ENCODE results near the gene OGG1.

DNA sequence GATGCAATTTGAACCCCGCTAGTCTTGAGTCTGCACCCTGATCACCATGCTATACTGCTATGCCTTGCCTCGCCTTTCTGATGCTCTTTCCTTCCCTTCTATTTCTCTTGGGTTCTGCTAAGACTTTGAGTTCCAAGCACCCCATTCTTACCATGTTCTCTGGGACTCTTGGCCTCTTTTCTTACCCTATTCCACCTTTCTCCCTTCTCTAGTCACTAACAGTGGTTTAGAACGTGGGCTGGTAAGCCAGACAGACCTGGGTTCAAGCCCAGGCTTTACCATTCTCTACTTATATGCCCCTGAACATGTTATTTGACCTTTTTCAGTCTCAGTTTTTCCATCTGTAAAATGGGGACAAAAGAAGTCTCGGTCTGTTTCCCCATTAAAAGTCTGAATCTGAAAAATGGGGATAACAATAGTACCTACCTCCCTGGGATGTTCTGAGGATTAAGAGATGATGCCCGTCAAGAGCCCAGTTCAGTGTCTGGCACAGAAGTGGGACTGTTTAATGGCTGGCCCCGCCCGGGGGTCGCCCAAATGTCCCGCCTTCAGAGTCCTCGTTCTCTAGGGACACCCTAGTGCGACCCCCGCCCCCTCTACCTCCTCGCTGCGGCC lies 42.1 kb downstream of the OGG1 start:
- TF ChIP-seq BACH2 (CRISPR knock-in tag; IDR thresholded peaks at IDR 0.05; ENCODE audit: borderline replicate concordance) (no peak), ZNF8 (CRISPR knock-in tag; IDR thresholded peaks at IDR 0.05) (no peak), TCF4 (CRISPR knock-in tag; IDR thresholded peaks at IDR 0.05; ENCODE audit: borderline replicate concordance) (no peak), PPARA (CRISPR knock-in tag; IDR thresholded peaks at IDR 0.05; ENCODE audit: borderline replicate concordance) (no peak), GLIS3 (CRISPR knock-in tag; IDR thresholded peaks at IDR 0.05) (no peak), SNAI2 (CRISPR knock-in tag; IDR thresholded peaks at IDR 0.05) (no peak), RARB (CRISPR knock-in tag; IDR thresholded peaks at IDR 0.05) (no peak)
- TF ChIP-seq, protein P1, sequence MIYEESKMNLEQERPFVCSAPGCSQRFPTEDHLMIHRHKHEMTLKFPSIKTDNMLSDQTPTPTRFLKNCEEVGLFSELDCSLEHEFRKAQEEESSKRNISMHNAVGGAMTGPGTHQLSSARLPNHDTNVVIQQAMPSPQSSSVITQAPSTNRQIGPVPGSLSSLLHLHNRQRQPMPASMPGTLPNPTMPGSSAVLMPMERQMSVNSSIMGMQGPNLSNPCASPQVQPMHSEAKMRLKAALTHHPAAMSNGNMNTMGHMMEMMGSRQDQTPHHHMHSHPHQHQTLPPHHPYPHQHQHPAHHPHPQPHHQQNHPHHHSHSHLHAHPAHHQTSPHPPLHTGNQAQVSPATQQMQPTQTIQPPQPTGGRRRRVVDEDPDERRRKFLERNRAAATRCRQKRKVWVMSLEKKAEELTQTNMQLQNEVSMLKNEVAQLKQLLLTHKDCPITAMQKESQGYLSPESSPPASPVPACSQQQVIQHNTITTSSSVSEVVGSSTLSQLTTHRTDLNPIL (CRISPR knock-in tag; IDR thresholded peaks at IDR 0.05; ENCODE audit: low read depth): no peak
- TF ChIP-seq, protein P2, sequence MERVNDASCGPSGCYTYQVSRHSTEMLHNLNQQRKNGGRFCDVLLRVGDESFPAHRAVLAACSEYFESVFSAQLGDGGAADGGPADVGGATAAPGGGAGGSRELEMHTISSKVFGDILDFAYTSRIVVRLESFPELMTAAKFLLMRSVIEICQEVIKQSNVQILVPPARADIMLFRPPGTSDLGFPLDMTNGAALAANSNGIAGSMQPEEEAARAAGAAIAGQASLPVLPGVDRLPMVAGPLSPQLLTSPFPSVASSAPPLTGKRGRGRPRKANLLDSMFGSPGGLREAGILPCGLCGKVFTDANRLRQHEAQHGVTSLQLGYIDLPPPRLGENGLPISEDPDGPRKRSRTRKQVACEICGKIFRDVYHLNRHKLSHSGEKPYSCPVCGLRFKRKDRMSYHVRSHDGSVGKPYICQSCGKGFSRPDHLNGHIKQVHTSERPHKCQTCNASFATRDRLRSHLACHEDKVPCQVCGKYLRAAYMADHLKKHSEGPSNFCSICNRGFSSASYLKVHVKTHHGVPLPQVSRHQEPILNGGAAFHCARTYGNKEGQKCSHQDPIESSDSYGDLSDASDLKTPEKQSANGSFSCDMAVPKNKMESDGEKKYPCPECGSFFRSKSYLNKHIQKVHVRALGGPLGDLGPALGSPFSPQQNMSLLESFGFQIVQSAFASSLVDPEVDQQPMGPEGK (CRISPR knock-in tag; IDR thresholded peaks at IDR 0.05; ENCODE audit: borderline replicate concordance): no peak
- TF ChIP-seq, protein P3, sequence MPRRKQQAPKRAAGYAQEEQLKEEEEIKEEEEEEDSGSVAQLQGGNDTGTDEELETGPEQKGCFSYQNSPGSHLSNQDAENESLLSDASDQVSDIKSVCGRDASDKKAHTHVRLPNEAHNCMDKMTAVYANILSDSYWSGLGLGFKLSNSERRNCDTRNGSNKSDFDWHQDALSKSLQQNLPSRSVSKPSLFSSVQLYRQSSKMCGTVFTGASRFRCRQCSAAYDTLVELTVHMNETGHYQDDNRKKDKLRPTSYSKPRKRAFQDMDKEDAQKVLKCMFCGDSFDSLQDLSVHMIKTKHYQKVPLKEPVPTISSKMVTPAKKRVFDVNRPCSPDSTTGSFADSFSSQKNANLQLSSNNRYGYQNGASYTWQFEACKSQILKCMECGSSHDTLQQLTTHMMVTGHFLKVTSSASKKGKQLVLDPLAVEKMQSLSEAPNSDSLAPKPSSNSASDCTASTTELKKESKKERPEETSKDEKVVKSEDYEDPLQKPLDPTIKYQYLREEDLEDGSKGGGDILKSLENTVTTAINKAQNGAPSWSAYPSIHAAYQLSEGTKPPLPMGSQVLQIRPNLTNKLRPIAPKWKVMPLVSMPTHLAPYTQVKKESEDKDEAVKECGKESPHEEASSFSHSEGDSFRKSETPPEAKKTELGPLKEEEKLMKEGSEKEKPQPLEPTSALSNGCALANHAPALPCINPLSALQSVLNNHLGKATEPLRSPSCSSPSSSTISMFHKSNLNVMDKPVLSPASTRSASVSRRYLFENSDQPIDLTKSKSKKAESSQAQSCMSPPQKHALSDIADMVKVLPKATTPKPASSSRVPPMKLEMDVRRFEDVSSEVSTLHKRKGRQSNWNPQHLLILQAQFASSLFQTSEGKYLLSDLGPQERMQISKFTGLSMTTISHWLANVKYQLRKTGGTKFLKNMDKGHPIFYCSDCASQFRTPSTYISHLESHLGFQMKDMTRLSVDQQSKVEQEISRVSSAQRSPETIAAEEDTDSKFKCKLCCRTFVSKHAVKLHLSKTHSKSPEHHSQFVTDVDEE (CRISPR knock-in tag; IDR thresholded peaks at IDR 0.05): no peak
- TF ChIP-seq, protein P4, sequence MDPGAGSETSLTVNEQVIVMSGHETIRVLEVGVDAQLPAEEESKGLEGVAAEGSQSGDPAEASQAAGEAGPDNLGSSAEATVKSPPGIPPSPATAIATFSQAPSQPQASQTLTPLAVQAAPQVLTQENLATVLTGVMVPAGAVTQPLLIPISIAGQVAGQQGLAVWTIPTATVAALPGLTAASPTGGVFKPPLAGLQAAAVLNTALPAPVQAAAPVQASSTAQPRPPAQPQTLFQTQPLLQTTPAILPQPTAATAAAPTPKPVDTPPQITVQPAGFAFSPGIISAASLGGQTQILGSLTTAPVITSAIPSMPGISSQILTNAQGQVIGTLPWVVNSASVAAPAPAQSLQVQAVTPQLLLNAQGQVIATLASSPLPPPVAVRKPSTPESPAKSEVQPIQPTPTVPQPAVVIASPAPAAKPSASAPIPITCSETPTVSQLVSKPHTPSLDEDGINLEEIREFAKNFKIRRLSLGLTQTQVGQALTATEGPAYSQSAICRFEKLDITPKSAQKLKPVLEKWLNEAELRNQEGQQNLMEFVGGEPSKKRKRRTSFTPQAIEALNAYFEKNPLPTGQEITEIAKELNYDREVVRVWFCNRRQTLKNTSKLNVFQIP (CRISPR knock-in tag; IDR thresholded peaks at IDR 0.05; ENCODE audit: borderline replicate concordance, low read depth): no peak
- TF ChIP-seq, protein P5, sequence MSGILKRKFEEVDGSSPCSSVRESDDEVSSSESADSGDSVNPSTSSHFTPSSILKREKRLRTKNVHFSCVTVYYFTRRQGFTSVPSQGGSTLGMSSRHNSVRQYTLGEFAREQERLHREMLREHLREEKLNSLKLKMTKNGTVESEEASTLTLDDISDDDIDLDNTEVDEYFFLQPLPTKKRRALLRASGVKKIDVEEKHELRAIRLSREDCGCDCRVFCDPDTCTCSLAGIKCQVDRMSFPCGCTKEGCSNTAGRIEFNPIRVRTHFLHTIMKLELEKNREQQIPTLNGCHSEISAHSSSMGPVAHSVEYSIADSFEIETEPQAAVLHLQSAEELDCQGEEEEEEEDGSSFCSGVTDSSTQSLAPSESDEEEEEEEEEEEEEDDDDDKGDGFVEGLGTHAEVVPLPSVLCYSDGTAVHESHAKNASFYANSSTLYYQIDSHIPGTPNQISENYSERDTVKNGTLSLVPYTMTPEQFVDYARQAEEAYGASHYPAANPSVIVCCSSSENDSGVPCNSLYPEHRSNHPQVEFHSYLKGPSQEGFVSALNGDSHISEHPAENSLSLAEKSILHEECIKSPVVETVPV (CRISPR knock-in tag; IDR thresholded peaks at IDR 0.05): no peak
